Measurements from ENCODE around the gene BRINP2. TPM values are rescaled to one million over a fixed set of nuclear protein-coding genes. Genes with fewer than 3 reads are reported as not detected.

The BRINP2 gene
- total RNA-seq, 4 donors from 2014 or later, result 0.42 to 1.7 (median 0.70) TPM

GRCh38 chr1:177181631-177182291, 11.0 kb downstream of the BRINP2 start:
- no peak for DNase-seq (ENCODE audit: extremely low spot score)
- Histone ChIP-seq H3K4me1 (peaks cover 0 to 21% (median 13%) of the 10 kb centered on the region in 4 donors), H3K36me3 (no peaks in the 10 kb centered on the region), H3K9me3 (no peaks in the 10 kb centered on the region), H3K4me3 (peak overlapping the region; percentile 5 to 49 (median 26)), H3K27me3 (peaks cover 0 to 38% (median 0%) of the 10 kb centered on the region in 4 donors), H3K27ac (replicated peaks in 1 of 4) (no peak overlapping the region)
- 2% methylated on average over 15 of the region's 32 CpGs for WGBS
- intact Hi-C loops (cut with DNase I), result loop anchor here (5.0 to 10.0 kb wide), 2 partner anchors 284 to 763 kb away; no protein-coding TSS in a partner anchor
- TF ChIP-seq CTCF (IDR thresholded peaks at IDR 0.05), result peak; percentile 67 to 89 (median 76)
- no peak for TF ChIP-seq EP300 (IDR thresholded peaks at IDR 0.05)

- H3K4me1 ChIP-seq, result peaks cover 0 to 24% (median 13%) of the 10 kb centered on the region in 4 donors
- H3K9me3 ChIP-seq, result no peaks in the 10 kb centered on the region
- no peak overlapping the region for H3K27ac ChIP-seq (replicated peaks in 1 of 4)
- DNase-seq (ENCODE audit: extremely low spot score), result no peak
- H3K36me3 ChIP-seq, result no peaks in the 10 kb centered on the region
- peaks cover 0 to 31% (median 0%) of the 10 kb centered on the region in 4 donors for H3K27me3 ChIP-seq
- H3K4me3 ChIP-seq, result no peak overlapping the region
- 75% methylated on average over 2 of the region's 2 CpGs for WGBS
- intact Hi-C loops (cut with DNase I), result loop anchor here (5.0 to 10.0 kb wide), 2 partner anchors 287 to 761 kb away; no protein-coding TSS in a partner anchor
- TF ChIP-seq POLR2A (IDR thresholded peaks at IDR 0.05; ENCODE audit: low read depth) (no peak), EP300 (IDR thresholded peaks at IDR 0.05) (no peak), POLR2AphosphoS5 (IDR thresholded peaks at IDR 0.05) (no peak), CTCF (IDR thresholded peaks at IDR 0.05) (no peak)
Observed at GRCh38 chr1:177183836-177184235, 13.1 kb downstream of the BRINP2 start.

GRCh38 chr1:177185209-177185608, 14.5 kb downstream of the BRINP2 start:
- no peaks in the 10 kb centered on the region for H3K9me3 ChIP-seq
- H3K4me1 ChIP-seq, result peaks cover 0 to 24% (median 13%) of the 10 kb centered on the region in 4 donors
- DNase-seq (ENCODE audit: extremely low spot score), result no peak
- H3K36me3 ChIP-seq, result no peaks in the 10 kb centered on the region
- no peak overlapping the region for H3K4me3 ChIP-seq
- intact Hi-C loops (cut with DNase I), result loop anchor here (10.0 kb wide), 1 partner anchor 760 kb away; no protein-coding TSS in a partner anchor
- no peak for TF ChIP-seq POLR2AphosphoS5 (IDR thresholded peaks at IDR 0.05)
- peak; percentile 24 to 52 (median 30) for TF ChIP-seq CTCF (IDR thresholded peaks at IDR 0.05)
- H3K27ac ChIP-seq (replicated peaks in 1 of 4), result no peak overlapping the region
- peaks cover 0 to 17% (median 0%) of the 10 kb centered on the region in 4 donors for H3K27me3 ChIP-seq
- WGBS, result 81% methylated on average over 5 of the region's 5 CpGs

- no peak overlapping the region for H3K27ac ChIP-seq (replicated peaks in 1 of 4)
- 100% methylated on average over 2 of the region's 2 CpGs for WGBS
- no peak for DNase-seq (ENCODE audit: extremely low spot score)
- H3K9me3 ChIP-seq, result no peaks in the 10 kb centered on the region
- TF ChIP-seq CTCF (IDR thresholded peaks at IDR 0.05) (no peak), POLR2AphosphoS5 (IDR thresholded peaks at IDR 0.05) (no peak), EP300 (IDR thresholded peaks at IDR 0.05) (no peak), POLR2A (IDR thresholded peaks at IDR 0.05; ENCODE audit: low read depth) (no peak)
- intact Hi-C loops (cut with DNase I), result loop anchor here (10.0 kb wide), 1 partner anchor 758 kb away; no protein-coding TSS in a partner anchor
- peaks cover 0 to 4% (median 0%) of the 10 kb centered on the region in 4 donors for H3K27me3 ChIP-seq
- H3K4me3 ChIP-seq, result no peak overlapping the region
- no peaks in the 10 kb centered on the region for H3K36me3 ChIP-seq
- H3K4me1 ChIP-seq, result peaks cover 0 to 19% (median 7%) of the 10 kb centered on the region in 4 donors
Observed at GRCh38 chr1:177186639-177187038, 15.9 kb downstream of the BRINP2 start.
